ENCODE measurements around the gene ARSG. TPM values are rescaled to one million over a fixed set of nuclear protein-coding genes. Genes with fewer than 3 reads are reported as not detected.

Gene ARSG
- total RNA-seq, 4 donors from 2014 or later, result 3.1 to 6.8 (median 4.4) TPM

DNA sequence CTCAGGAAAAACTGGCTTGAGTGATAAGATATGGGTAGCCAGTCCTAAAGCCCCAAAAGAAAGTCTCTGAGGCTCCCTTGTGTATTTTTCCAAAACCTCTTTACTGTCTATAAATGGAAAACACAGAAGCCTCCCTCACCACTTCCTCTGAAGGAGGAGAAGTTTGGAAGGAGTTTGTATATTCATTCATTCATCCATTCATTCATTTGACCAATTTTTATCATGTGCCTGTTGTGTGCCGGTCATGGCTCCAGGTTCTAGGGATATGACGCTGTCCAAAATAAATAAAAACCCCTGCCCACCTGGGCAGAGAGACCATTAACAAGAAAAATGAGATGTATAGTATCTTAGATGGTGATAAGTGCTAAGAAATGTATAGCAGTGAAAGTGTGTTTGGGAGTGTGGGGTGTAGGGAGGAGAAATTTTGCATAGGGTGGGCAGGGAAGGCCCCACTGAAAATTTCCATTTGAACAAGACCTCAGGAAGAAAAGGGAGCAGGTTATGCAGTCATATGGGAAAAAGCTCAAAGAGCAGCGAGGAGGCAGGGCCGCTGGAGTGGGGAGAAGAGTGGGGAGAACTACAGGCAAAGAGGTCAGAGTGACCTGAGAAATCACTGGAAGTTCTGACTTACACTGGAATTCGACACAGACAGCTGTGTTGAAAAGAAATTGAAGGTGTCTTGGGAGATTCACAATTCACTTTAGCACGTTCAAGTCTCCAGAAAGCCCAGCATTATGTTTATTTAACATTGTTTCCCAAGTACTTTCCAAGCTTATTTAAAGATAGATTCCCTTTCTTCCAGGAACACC lies 172.1 kb downstream of the ARSG start:
- TF ChIP-seq, protein P1, sequence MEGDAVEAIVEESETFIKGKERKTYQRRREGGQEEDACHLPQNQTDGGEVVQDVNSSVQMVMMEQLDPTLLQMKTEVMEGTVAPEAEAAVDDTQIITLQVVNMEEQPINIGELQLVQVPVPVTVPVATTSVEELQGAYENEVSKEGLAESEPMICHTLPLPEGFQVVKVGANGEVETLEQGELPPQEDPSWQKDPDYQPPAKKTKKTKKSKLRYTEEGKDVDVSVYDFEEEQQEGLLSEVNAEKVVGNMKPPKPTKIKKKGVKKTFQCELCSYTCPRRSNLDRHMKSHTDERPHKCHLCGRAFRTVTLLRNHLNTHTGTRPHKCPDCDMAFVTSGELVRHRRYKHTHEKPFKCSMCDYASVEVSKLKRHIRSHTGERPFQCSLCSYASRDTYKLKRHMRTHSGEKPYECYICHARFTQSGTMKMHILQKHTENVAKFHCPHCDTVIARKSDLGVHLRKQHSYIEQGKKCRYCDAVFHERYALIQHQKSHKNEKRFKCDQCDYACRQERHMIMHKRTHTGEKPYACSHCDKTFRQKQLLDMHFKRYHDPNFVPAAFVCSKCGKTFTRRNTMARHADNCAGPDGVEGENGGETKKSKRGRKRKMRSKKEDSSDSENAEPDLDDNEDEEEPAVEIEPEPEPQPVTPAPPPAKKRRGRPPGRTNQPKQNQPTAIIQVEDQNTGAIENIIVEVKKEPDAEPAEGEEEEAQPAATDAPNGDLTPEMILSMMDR (IDR thresholded peaks at IDR 0.05; ENCODE audit: low read depth), result no peak

DNA sequence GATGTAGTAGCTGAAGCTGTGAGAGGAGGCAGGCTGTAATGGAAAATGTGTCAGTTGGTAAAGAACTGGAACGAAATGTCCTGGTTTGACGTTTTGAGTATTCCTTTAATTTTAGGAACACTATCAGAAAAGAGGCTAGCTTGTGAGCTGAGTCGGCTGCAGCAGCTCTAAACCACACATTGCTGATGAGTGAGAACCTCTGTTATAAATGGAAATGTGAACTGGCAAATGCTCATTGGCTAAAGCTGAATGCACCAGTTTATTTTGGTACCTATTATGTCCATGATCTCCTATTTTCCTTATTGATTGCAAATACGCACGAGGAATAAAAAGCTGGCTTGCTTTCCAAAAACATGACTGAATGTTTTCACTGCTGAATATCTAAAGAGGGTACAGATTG lies 177.0 kb downstream of the ARSG start:
- TF ChIP-seq, protein P1 (IDR thresholded peaks at IDR 0.05; ENCODE audit: low read depth), result no peak

DNA sequence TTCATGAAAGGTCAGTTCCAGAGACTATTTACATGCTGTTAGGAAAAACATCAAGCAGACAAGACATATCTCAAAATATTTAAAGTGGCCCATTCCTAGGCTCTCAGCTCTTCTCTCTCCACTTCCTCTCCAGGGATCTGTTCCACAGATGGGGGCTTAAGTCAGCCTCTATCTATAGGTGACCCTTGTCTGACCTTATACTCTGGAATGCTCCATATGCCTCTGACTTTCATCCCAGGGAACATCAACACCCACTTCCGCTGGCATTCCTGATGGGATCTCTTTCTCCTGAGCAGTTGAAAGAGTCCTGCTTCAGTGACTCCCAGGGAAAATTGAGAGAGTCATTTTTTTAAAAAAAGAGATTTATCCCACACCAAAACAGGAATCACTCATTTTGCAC lies 177.5 kb downstream of the ARSG start:
- TF ChIP-seq, protein P1 (IDR thresholded peaks at IDR 0.05; ENCODE audit: low read depth), result no peak

Small RNA genes within 50 kb of the gene (small RNA-seq; reads per million reads assigned to genes)
- not detected for gene MIR635

Other genes starting within 250 kb of the ARSG start
- gene AMZ2, start 43.5 kb upstream of the ARSG start, total RNA-seq, result 10 to 100 TPM; 58.5 to 89.2 (median 72.0) TPM
- 1 to 10 TPM in 2 of 4 donors, under 1 TPM in 2; 0.38 to 9.2 (median 1.6) TPM for gene SLC16A6, start 368 bp upstream of the ARSG start, total RNA-seq
- 10 to 100 TPM; 59.5 to 83.0 (median 71.2) TPM for gene WIPI1, start 166.0 kb downstream of the ARSG start, total RNA-seq
- 100 to 1,000 TPM; 388 to 501 (median 431) TPM for gene PRKAR1A, start 220.9 kb downstream of the ARSG start, total RNA-seq

Measured in subcutaneous adipose tissue (tissue), 4 donors.